OCI-LY7 (cell line): ENCODE results near the gene NEO1. TPM values are rescaled to one million over a fixed set of nuclear protein-coding genes. Genes with fewer than 3 reads are reported as not detected.

Source experiments
- BruUV-seq: library from RNA; stranded (reverse); fragments of 400-500 nt; replicated peaks from 2 replicates; lab custom pipeline; 2021; lab: Mats Ljungman, UMichigan
- CTCF ChIA-PET: fragments of 300-600 bp; sonication (Branson Sonifier 250); formaldehyde crosslinking; loops from one replicate; lab custom pipeline; 2022; ENCODE audit warnings: antibody characterized with exemption; ENCODE audit not compliant: unreplicated experiment; lab: Charles Lee
- POLR2A ChIA-PET: fragments of 300-600 bp; sonication (Branson Sonifier 250); formaldehyde crosslinking; loops from one replicate; lab custom pipeline; 2022; ENCODE audit warnings: antibody characterized with exemption; lab: Charles Lee
- DNase-seq: peaks from one replicate; pipeline ENCODE4 v3.0.0-alpha.2; 2015; ENCODE audit warnings: low spot score
- H2AFZ ChIP-seq: fragments of 200-600 bp; sonication (generic), shearing (Covaris generic); 2 replicates; pipeline ENCODE4 v1.6.1; 2014; ENCODE audit warnings: mild to moderate bottlenecking, antibody characterized with exemption, low read length, moderate library complexity
- H3K27ac ChIP-seq: fragments of 200-600 bp; sonication (generic); 2 replicates; pipeline ENCODE4 v1.5.1; 2014; ENCODE audit warnings: mixed run types, low read depth, mild to moderate bottlenecking, moderate library complexity, low read length, inconsistent platforms; ENCODE audit not compliant: poor library complexity, severe bottlenecking
- H3K36me3 ChIP-seq: fragments of 200-600 bp; sonication (generic); 2 replicates; pipeline ENCODE4 v1.6.1; 2014; ENCODE audit warnings: mild to moderate bottlenecking, antibody characterized with exemption, low read length, moderate library complexity, mixed read lengths; ENCODE audit not compliant: insufficient read depth
- H3K4me1 ChIP-seq: fragments of 200-600 bp; sonication (generic); 2 replicates; pipeline ENCODE4 v1.5.1; 2014; ENCODE audit warnings: mild to moderate bottlenecking, low read length; ENCODE audit not compliant: insufficient read depth, poor library complexity, severe bottlenecking
- H3K4me2 ChIP-seq: fragments of 200-600 bp; sonication (generic); 2 replicates; pipeline ENCODE4 v1.6.1; 2014; ENCODE audit warnings: mild to moderate bottlenecking, low read length
- H3K4me3 ChIP-seq: fragments of 200-600 bp; sonication (generic); 2 replicates; pipeline ENCODE4 v1.5.1; 2014; ENCODE audit warnings: mild to moderate bottlenecking, low read depth, low read length; ENCODE audit not compliant: poor library complexity, severe bottlenecking
- H3K79me2 ChIP-seq: fragments of 200-600 bp; sonication (generic); 2 replicates; pipeline ENCODE4 v1.6.1; 2016; ENCODE audit warnings: low read depth, mild to moderate bottlenecking, low read length, moderate library complexity, mixed read lengths; ENCODE audit not compliant: insufficient read depth
- H3K9me2 ChIP-seq: fragments of 200-600 bp; sonication (generic); 2 replicates; pipeline ENCODE4 v1.6.1; 2016; ENCODE audit warnings: mild to moderate bottlenecking, low read length, mixed read lengths; ENCODE audit not compliant: insufficient read depth
- H3K9me3 ChIP-seq: fragments of 200-600 bp; sonication (generic); 2 replicates; pipeline ENCODE4 v1.6.1; 2014; ENCODE audit warnings: mild to moderate bottlenecking, mixed run types, low read length, mixed read lengths
- H4K20me1 ChIP-seq: fragments of 200-600 bp; sonication (generic); 2 replicates; pipeline ENCODE4 v1.6.1; 2014; ENCODE audit warnings: mild to moderate bottlenecking, antibody characterized with exemption, low read length, moderate library complexity, mixed read lengths; ENCODE audit not compliant: insufficient read depth
- EZH2phosphoT487 ChIP-seq: fragments of 200-600 bp; sonication (generic); IDR thresholded peaks from 2 replicates; pipeline ENCODE4 v1.6.1; 2018; ENCODE audit warnings: low read depth, borderline replicate concordance, mild to moderate bottlenecking, mixed run types, antibody characterized with exemption, low read length, moderate library complexity, mixed read lengths
- intact Hi-C: fragments of 100-400 bp; cut with micrococcal nuclease; formaldehyde crosslinking; loops from one replicate; pipeline ENCODE4 v1.10.0; 2022; ENCODE audit not compliant: unreplicated experiment
- total RNA-seq, 2 experiments: library from RNA; depleted of rRNA in 1 of 2; stranded (reverse); fragments of >200 nt in 1 of 2; shearing (Covaris generic) in 1 of 2; gene quantifications; 2 replicates each; pipeline ENCODE4 v1.2.3, GENCODE V29; 2014 to 2022
- TF ChIP-seq, protein P1 (sequence below): fragments of 200-600 bp; sonication (generic); conservative IDR thresholded peaks from 2 replicates; pipeline ENCODE4 v1.5.1; 2014; ENCODE audit warnings: mild to moderate bottlenecking, antibody characterized with exemption, low read length, moderate library complexity, mixed read lengths

The NEO1 gene
- total RNA-seq, 2 experiments from 2014 or later: 3.0 TPM

DNA sequence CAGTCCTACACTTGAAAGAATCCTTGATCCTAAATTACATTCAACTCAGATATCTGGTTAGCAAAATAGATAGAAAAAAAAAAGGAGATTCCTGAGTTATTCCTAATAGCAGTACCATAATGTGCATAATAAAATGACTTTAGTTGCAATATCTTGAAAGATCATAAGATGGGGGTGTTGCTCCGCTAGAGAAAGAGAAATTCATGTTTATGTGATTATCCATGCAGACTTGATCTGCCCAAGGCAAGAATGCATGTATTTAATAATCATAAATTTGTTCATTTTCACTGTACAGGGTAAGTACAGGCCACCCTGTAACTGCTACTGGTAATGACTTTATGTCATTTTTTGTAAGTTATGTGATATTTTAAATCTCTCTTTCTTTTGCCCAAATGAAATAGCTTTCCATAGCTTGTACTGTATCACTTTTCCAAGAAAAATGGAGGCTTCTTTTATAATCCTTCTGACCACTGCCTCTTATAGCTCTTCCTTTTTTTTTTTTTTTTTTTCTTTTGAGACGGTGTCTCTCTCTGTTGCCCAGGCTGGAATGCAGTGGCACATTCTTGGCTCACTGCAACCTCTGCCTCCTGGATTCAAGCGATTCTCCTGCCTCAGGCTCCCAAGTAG lies 231.9 kb downstream of the NEO1 start:
- Histone ChIP-seq H3K36me3 (no peaks in the 10 kb centered on the region), H3K27ac (no peak overlapping the region), H2AFZ (no peak overlapping the region), H4K20me1 (no peaks in the 10 kb centered on the region), H3K4me3 (no peak overlapping the region), H3K79me2 (no peaks in the 10 kb centered on the region), H3K9me2 (no peaks in the 10 kb centered on the region), H3K9me3 (no peaks in the 10 kb centered on the region), H3K4me2 (no peak overlapping the region), H3K4me1 (peaks cover 10% of the 10 kb centered on the region)
- peak; percentile 16 for DNase-seq
- TF ChIP-seq, protein P1, sequence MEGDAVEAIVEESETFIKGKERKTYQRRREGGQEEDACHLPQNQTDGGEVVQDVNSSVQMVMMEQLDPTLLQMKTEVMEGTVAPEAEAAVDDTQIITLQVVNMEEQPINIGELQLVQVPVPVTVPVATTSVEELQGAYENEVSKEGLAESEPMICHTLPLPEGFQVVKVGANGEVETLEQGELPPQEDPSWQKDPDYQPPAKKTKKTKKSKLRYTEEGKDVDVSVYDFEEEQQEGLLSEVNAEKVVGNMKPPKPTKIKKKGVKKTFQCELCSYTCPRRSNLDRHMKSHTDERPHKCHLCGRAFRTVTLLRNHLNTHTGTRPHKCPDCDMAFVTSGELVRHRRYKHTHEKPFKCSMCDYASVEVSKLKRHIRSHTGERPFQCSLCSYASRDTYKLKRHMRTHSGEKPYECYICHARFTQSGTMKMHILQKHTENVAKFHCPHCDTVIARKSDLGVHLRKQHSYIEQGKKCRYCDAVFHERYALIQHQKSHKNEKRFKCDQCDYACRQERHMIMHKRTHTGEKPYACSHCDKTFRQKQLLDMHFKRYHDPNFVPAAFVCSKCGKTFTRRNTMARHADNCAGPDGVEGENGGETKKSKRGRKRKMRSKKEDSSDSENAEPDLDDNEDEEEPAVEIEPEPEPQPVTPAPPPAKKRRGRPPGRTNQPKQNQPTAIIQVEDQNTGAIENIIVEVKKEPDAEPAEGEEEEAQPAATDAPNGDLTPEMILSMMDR: peak; percentile 64
- no peak for TF ChIP-seq EZH2phosphoT487
- POLR2A ChIA-PET: interaction anchor here (0.6 kb wide), 1 partner anchor 268 kb away, joined by 3 read pairs; no protein-coding TSS in a partner anchor
- CTCF ChIA-PET: no interaction called here
- no TSS peak for BruUV-seq
- intact Hi-C loops: loop anchor here (10.0 kb wide), 1 partner anchor 351 kb away; the partner anchor contains the start of gene NPTN

DNA sequence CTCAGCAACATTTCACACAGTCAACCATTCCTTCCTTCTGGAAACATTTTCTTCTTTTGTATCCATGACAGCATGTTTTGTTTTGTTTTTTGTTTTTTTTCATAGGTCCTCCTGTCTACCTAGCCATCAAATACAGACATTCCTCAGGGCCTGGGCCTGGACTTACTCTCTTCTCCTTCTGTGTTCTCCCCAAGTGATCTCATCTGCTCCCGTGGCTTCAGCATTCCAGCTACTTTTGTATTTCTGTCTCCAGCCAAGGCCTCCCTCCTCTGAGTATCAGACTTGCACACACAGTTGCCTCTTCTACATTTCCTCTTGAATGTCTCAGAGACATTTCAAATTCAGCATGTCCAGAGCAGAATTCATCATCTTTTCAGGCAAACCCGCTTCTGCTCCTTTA lies 234.0 kb downstream of the NEO1 start:
- Histone ChIP-seq H3K79me2 (no peaks in the 10 kb centered on the region), H3K4me1 (peaks cover 10% of the 10 kb centered on the region), H3K4me2 (no peak overlapping the region), H3K36me3 (no peaks in the 10 kb centered on the region), H2AFZ (no peak overlapping the region), H3K4me3 (no peak overlapping the region), H4K20me1 (no peaks in the 10 kb centered on the region), H3K27ac (no peak overlapping the region), H3K9me2 (no peaks in the 10 kb centered on the region), H3K9me3 (no peaks in the 10 kb centered on the region)
- intact Hi-C loops: loop anchor here (5.0 to 10.0 kb wide), 2 partner anchors 348 to 416 kb away; partner anchors contain the start of gene NPTN
- no TSS peak for BruUV-seq
- CTCF ChIA-PET: no interaction called here
- POLR2A ChIA-PET: interaction anchor here (1.0 kb wide), 1 partner anchor 11 kb away, joined by 4 read pairs; no protein-coding TSS in a partner anchor
- no peak for DNase-seq
- TF ChIP-seq, protein P1: no peak
- TF ChIP-seq EZH2phosphoT487: no peak

DNA sequence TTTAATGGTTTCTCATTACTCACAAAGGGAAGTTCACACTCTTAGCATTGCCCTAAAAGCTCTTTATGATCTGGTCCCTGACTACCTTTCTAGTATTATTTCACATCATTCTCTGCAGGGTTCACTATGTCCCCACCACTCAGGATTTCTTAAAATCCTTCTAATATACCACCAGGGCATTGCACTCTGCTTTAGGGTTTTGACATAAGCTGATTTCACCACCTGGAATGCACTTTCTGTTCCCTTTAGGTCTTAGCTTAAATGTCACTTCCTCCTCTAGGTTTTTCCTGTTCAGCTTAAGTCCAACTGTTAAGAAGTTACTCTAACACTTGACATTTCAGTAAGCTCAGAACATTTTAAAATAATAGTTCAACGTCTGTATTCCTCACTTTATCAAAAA lies 234.8 kb downstream of the NEO1 start:
- CTCF ChIA-PET: no interaction called here
- TF ChIP-seq EZH2phosphoT487: no peak
- TF ChIP-seq, protein P1: no peak
- H3K27ac ChIP-seq: no peak overlapping the region
- no peaks in the 10 kb centered on the region for H4K20me1 ChIP-seq
- DNase-seq: peak; percentile 48
- H3K36me3 ChIP-seq: no peaks in the 10 kb centered on the region
- no peak overlapping the region for H2AFZ ChIP-seq
- BruUV-seq: no TSS peak
- H3K4me1 ChIP-seq: peaks cover 10% of the 10 kb centered on the region
- intact Hi-C loops: loop anchor here (5.0 to 10.0 kb wide), 2 partner anchors 348 to 415 kb away; partner anchors contain the start of gene NPTN
- H3K4me3 ChIP-seq: no peak overlapping the region
- H3K9me2 ChIP-seq: no peaks in the 10 kb centered on the region
- POLR2A ChIA-PET: no interaction called here
- H3K79me2 ChIP-seq: no peaks in the 10 kb centered on the region
- H3K4me2 ChIP-seq: peak overlapping the region; percentile 13; the same call in 1 of the 2 replicates
- no peaks in the 10 kb centered on the region for H3K9me3 ChIP-seq
